ENCODE measurements around the gene KLF8. TPM values are rescaled to one million over a fixed set of nuclear protein-coding genes. Genes with fewer than 3 reads are reported as not detected.
"Not testable (repeated sequence)": the region's sequence is repeated elsewhere in the genome, so short reads cannot be mapped to it uniquely, and the experiment has no call there.

KLF8 gene
- polyA plus RNA-seq (ENCODE audit: insufficient read length in 4 of 4), result 1 to 10 TPM; 5.0 to 9.4 (median 6.3) TPM

GRCh38 chrX:56232221-56233082, at the start of gene KLF8:
KLF8 (plus strand) TSS chrX:56232356; CDS start chrX:56233335, 979 bp downstream.
- DNase-seq (ENCODE audit: low read depth in 4 of 4, low spot score in 3 of 4), result no peak

DNA sequence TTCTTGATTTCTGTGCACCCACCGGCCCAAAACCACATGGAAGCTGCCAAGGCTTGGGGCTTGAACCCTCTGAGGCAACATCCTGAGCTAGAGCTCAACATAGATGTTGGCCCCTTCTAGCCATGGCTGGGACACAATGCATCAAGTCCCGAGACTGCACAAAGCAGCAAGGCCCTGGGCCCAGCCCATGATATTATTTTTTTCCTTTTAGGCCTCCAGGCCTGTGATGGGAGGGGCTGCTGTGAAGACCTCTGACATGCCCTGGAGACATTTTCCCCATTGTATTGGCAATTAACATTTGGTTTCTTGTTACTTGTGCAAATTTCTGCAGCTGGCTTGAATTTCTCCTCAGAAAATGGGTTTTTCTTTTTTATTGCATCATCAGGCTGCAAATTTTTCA, 25.2 kb upstream of the KLF8 start:
- DNase-seq (ENCODE audit: low read depth in 4 of 4, low spot score in 3 of 4), result not testable (repeated sequence)

DNA sequence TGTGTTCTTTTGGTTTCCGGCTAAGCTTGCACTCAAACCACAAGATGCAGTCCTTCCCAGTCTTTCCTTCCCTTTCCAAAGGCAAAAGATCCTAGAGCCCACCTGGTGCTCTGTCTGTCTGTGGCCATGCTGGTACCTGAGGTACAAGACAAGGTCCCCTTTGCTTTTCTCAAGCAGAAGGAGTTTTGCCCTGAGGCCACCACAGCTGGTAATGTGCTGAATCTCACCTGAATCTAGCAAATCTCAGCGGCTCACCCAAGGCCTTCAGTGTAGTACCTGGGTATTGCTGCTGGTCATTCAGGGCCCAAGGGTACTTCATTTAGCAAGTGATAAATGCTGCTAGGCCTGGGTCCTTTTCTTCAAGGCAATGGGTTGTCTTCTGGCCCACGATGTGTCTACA, 20.5 kb upstream of the KLF8 start:
- DNase-seq (ENCODE audit: low read depth in 4 of 4, low spot score in 3 of 4), result no peak

GRCh38 chrX:56216332-56216731, 15.8 kb upstream of the KLF8 start:
- DNase-seq (ENCODE audit: low read depth in 4 of 4, low spot score in 3 of 4), result no peak

- DNase-seq (ENCODE audit: low read depth in 4 of 4, low spot score in 3 of 4), result no peak
Measured at GRCh38 chrX:56219700-56220099, 12.5 kb upstream of the KLF8 start.

DNA sequence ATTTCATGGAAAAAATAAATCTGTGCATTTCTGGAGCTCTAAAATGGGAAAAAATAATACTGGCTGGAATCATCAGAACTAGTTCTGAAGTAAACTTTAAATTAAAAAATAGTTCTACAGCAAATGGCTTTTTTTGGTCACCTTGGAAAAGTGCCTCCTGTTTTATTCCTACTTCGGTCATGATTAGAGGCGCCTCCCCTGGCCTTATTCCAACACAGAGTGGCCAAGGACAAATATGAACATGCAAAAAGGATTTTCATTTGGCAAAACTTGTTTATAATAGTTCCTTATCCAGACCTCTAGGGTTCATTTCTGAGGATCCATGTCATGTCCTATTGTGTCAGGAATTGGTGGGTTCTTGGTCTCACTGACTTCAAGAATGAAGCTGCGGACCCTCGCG, 11.1 kb upstream of the KLF8 start:
- no peak for DNase-seq (ENCODE audit: low read depth in 4 of 4, low spot score in 3 of 4)

DNA sequence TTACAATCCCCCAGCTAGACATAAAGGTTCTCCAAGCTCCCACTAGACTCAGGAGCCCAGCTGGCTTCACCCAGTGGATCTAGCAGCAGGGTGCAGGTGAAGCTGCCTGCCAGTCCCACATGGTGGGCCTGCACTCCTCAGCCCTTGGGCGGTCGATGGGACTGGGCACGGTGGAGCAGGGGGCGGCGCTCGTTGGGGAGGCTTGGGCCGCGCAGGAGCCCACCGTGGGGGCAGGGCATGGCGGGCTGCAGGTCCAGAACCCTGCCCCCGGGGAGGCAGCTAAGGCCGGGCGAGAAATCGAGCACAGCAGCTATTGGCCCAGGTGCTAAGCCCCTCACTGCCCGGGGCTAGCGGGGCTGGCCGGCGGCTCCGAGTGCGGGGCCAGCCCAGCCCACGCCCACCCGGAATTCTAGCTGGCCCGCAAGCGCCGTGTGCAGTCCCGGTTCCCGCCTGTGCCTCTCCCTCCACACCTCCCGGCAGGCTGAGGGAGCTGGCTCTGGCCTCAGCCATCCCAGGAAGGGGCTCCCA, 9.6 kb upstream of the KLF8 start:
- no peak for DNase-seq (ENCODE audit: low read depth in 4 of 4, low spot score in 3 of 4)

GRCh38 chrX:56226980-56227379, 5.2 kb upstream of the KLF8 start:
- no peak for DNase-seq (ENCODE audit: low read depth in 4 of 4, low spot score in 3 of 4)

DNA sequence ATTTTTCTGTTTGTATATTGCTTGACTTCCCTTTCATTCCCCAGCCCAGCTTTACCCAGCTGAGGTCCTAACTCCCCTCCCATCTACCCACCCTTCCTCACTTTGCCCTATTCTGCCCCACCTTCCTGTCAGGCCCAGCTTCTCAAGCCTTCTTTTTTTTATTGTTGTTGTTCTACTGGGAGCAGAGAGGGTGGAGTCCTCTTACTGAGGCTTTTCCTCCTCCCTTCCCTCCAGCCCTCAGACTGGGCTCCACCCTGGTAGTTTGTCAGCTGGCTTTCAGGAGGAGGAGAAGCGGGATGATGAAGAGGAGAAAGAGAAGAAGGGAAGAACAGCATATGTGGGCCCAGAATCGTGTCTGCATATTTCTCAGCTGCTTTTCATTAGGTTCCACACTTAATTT, 3.2 kb upstream of the KLF8 start:
- no peak for DNase-seq (ENCODE audit: low read depth in 4 of 4, low spot score in 3 of 4)

GRCh38 chrX:56231537-56232090, 542 bp upstream of the KLF8 start:
- no peak for DNase-seq (ENCODE audit: low read depth in 4 of 4, low spot score in 3 of 4)

GRCh38 chrX:56233100-56233499, 944 bp downstream of the KLF8 start:
- DNase-seq (ENCODE audit: low read depth in 4 of 4, low spot score in 3 of 4), result no peak

DNA sequence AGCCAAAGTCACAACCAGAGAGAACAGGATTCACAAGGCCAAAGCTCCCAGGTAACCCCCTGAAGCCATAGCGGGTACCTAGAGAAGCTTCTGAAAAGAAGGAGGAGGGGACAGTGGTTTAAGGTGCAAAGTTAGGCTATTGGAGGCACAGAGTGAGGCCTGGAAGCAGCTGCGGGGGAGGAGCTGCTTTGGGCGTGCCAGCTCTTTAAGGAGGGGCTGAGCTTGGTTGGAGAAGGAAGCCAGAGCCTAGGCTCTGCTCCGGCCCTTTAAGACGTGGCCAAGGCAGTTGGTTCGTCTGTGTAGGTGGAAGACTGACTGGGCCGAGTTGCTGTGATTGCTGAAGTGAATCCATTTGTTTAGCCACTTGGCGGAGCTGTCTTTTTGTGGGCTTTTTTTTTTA, 1.5 kb downstream of the KLF8 start:
- no peak for DNase-seq (ENCODE audit: low read depth in 4 of 4, low spot score in 3 of 4)

GRCh38 chrX:56248492-56248891, 16.3 kb downstream of the KLF8 start:
- no peak for DNase-seq (ENCODE audit: low read depth in 4 of 4, low spot score in 3 of 4)

- DNase-seq (ENCODE audit: low read depth in 4 of 4, low spot score in 3 of 4), result no peak
Measured at GRCh38 chrX:56253832-56254703, 21.9 kb downstream of the KLF8 start.

DNA sequence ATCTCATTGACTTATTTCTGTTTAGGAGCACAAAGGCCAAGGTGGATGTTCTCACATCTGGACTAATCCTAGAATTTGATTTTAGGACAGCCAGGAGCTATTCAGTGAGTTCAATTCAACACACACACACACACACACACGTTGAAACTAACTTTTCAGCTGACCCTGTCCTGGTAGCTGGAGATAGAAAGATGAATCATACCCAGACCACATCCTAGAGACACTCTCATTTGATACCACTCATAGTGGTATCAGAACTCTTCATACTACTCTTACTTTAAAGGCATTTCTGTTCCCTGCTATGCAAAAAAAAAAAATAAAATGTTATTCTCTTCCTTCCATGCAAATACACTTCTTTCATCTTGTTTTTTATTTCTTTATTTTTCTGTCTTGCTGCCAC, 36.7 kb downstream of the KLF8 start:
- DNase-seq (ENCODE audit: low read depth in 4 of 4, low spot score in 3 of 4), result no peak

- no peak for DNase-seq (ENCODE audit: low read depth in 4 of 4, low spot score in 3 of 4)
Measured at GRCh38 chrX:56278692-56279091, 46.5 kb downstream of the KLF8 start.

- no peak for DNase-seq (ENCODE audit: low read depth in 4 of 4, low spot score in 3 of 4)
Measured at GRCh38 chrX:56279863-56280262, 47.7 kb downstream of the KLF8 start.

DNA sequence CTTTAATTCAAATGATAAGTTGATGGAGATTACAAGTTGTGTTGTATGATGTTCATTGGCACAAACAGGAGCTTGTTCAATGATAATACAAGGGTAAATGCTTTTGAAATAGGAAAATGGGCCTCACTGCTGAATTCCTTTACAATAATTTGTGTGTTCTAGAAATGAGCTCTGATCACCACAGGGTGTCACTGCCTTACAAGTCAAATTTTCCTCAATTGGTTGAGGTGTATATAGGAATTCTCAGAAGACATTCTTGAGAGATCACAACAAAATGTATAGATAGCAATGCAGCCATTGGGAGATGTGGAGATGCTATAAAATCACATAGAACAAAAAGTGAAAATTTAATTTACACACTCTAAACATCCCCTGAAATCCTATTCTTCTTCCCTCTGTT, 49.6 kb downstream of the KLF8 start:
- DNase-seq (ENCODE audit: low read depth in 4 of 4, low spot score in 3 of 4), result no peak

- DNase-seq (ENCODE audit: low read depth in 4 of 4, low spot score in 3 of 4), result no peak
Measured at GRCh38 chrX:56284269-56284668, 52.1 kb downstream of the KLF8 start.

DNA sequence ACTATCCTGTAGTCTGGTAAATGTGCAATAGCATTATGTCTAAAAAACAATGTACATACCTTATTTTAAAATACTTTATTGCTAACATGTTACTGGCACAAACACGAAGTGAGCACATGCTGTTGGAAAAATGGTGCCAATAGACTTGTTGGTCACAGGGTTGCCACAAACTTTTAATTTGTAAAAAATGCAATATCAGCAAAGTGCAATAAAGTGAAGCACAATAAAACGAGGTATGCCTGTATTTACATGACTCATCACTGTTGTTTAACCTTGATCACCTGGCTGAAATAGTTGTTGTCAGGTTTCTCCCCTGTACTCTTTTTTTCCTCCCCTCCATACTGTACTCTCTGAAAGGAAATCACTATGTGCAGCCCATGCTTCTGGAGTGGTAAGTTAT, 56.5 kb downstream of the KLF8 start:
- no peak for DNase-seq (ENCODE audit: low read depth in 4 of 4, low spot score in 3 of 4)

DNA sequence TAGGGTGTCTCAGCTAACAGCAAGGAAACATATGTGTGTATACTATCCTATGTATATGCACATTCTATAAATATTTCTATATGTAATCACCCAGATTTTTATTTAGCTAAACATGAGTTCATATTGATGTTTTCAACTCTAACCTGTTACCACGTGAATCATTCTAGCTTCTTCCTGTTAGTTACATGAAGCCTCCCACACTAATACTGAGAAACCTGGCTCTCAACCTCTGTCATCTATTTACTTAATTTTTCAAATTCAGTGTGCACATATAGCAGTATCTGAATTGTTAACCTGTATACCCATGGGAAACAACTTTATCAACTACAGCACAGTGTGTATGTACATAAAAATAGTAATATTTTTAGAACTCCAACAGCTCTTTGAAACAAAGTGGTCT, 57.3 kb downstream of the KLF8 start:
- no peak for DNase-seq (ENCODE audit: low read depth in 4 of 4, low spot score in 3 of 4)

All from left renal pelvis (tissue), 4 donors.